ENCODE results near the gene VTI1A. TPM values are rescaled to one million over a fixed set of nuclear protein-coding genes. Genes with fewer than 3 reads are reported as not detected.

Gene VTI1A
- total RNA-seq, 2 donors from 2014 or later = 71.6 to 139 TPM

DNA sequence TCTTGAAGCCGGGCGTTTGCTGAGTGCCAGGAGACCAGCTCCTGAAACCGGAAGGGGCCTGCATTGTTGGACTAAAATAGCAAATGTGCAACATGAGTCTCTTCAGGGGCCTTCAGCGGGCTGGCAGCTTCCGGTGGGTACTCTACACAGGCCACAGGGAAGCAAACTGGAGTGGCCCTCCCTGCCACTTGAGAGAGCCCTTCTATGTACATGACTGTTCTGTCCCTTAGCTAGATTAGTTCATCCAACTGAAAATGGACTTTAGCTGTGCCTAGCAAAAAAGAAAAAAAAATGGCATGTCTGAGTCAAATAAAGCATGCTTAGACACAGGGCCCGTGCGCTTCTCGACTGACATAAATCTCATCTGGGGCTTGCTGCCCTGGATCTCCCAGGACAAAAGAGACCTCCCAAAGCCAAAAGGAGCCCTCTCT, 387.8 kb downstream of the VTI1A start:
- ATAC-seq (ENCODE audit: insufficient number of reproducible peaks, low FRiP score, low read depth) = no peak

DNA sequence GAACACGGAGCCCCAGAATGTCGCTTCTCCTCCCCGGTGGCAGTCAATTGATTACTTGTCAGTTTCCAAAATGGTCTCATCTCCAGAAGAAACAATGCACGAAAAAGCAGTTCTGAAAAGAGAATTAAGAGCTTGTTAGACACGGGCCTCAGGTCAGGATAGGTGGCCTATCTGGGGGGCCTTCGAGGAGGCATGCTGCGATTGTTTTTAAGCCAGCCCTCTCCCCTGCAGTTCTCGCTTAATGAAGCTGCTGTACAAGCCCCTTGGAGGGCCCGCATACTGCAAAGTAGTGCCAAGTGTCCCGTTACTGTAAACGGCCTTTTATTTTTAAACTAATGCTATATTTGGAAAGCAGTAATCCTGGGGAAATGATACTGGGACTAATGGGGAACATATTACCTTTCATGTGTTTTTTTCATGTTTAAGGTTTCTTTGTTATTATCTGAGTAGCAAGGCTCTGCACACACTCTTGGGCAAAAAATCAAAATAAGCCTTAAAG, 388.3 kb downstream of the VTI1A start:
- TF ChIP-seq, protein P1, sequence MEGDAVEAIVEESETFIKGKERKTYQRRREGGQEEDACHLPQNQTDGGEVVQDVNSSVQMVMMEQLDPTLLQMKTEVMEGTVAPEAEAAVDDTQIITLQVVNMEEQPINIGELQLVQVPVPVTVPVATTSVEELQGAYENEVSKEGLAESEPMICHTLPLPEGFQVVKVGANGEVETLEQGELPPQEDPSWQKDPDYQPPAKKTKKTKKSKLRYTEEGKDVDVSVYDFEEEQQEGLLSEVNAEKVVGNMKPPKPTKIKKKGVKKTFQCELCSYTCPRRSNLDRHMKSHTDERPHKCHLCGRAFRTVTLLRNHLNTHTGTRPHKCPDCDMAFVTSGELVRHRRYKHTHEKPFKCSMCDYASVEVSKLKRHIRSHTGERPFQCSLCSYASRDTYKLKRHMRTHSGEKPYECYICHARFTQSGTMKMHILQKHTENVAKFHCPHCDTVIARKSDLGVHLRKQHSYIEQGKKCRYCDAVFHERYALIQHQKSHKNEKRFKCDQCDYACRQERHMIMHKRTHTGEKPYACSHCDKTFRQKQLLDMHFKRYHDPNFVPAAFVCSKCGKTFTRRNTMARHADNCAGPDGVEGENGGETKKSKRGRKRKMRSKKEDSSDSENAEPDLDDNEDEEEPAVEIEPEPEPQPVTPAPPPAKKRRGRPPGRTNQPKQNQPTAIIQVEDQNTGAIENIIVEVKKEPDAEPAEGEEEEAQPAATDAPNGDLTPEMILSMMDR (IDR thresholded peaks at IDR 0.05) = no peak
- Histone ChIP-seq H3K9me3 (no peaks in the 10 kb centered on the region), H3K4me1 (ENCODE audit: control insufficient read depth in 1 of 2, low read depth in 2 of 2) (peaks cover 8 to 22% of the 10 kb centered on the region in 2 donors), H3K4me3 (no peak overlapping the region), H3K27me3 (replicated peaks; ENCODE audit: insufficient read depth) (no peaks in the 10 kb centered on the region), H3K27ac (no peak overlapping the region), H3K36me3 (no peaks in the 10 kb centered on the region)
- no peak for DNase-seq (ENCODE audit: low spot score)
- ATAC-seq (ENCODE audit: insufficient number of reproducible peaks, low FRiP score, low read depth) = no peak

More for the DNA sequence above, 387.8 kb downstream of the VTI1A start:
- H3K36me3 ChIP-seq = no peaks in the 10 kb centered on the region
- TF ChIP-seq, protein P1 (IDR thresholded peaks at IDR 0.05) = no peak
- no peak overlapping the region for H3K4me3 ChIP-seq
- no peak for DNase-seq (ENCODE audit: low spot score)
- no peaks in the 10 kb centered on the region for H3K9me3 ChIP-seq
- H3K27ac ChIP-seq = no peak overlapping the region
- H3K4me1 ChIP-seq (ENCODE audit: control insufficient read depth in 1 of 2, low read depth in 2 of 2) = peaks cover 8 to 22% of the 10 kb centered on the region in 2 donors
- H3K27me3 ChIP-seq (replicated peaks; ENCODE audit: insufficient read depth) = no peaks in the 10 kb centered on the region

DNA sequence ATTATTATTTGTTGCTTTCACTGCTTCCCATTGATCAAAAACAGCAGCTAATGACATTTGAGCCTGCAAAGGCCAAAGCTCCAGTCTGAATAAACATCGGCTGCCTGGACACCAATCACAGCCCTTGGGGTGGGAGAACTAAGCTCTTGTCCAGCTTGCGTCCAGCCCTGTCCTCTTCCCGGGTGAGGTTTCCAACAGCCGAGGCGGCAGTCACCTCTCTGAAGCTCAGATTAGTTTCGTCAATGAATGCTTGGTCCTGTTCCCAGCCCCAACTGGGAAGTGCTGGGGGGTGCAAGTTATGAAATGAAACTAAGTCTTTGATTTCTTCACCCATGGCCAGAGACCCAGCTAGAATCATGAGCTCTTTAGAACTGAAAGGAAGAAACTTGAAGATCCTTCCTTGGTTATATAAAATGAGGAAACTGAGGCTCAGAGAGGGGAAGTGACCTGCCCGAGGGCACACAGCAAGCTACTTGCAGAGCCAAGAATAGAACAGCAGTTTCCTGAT, 389.0 kb downstream of the VTI1A start:
- H3K36me3 ChIP-seq = no peaks in the 10 kb centered on the region
- no peak overlapping the region for H3K4me3 ChIP-seq
- DNase-seq (ENCODE audit: low spot score) = no peak
- no peaks in the 10 kb centered on the region for H3K9me3 ChIP-seq
- TF ChIP-seq, protein P1 (IDR thresholded peaks at IDR 0.05) = no peak
- H3K27ac ChIP-seq = no peak overlapping the region
- H3K27me3 ChIP-seq (replicated peaks; ENCODE audit: insufficient read depth) = no peaks in the 10 kb centered on the region
- ATAC-seq (ENCODE audit: insufficient number of reproducible peaks, low FRiP score, low read depth) = no peak
- H3K4me1 ChIP-seq (ENCODE audit: control insufficient read depth in 1 of 2, low read depth in 2 of 2) = peaks cover 8 to 22% of the 10 kb centered on the region in 2 donors

DNA sequence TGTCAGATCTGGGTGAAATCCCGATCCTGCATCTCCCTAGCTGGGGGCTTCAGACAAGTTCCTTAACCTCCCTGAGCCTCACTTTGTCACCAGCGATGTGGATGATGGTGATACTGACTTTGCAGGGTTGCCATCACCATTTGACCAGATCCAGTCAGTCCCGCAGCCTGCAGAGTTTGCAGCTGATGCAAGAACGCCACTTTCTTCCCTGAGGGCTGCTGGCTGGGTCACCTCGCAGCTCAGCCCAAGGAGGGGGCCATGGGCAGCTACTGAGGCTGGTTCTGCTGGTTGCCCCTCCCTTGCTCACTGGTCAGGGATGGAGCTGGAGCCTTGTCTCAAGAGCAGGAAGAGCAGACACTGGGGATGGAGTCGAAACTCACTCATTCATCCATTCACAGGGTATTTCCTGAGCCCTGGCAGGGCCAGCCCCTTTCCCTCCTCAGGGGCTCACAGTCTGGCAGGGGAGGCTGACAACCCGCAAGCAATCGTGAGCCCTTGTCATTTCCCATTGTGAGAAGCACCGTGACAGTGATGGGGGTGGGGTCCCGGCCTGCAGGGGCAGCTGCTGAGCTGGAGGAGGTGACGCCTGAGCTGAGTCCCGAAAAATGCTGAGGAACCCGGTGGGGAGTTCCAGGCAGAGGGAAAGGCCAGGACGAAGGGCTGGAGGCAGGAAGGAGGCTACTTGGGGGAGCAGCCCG, 391.9 kb downstream of the VTI1A start:
- H3K36me3 ChIP-seq = no peaks in the 10 kb centered on the region
- DNase-seq (ENCODE audit: low spot score) = no peak
- TF ChIP-seq, protein P1 (IDR thresholded peaks at IDR 0.05) = no peak

DNA sequence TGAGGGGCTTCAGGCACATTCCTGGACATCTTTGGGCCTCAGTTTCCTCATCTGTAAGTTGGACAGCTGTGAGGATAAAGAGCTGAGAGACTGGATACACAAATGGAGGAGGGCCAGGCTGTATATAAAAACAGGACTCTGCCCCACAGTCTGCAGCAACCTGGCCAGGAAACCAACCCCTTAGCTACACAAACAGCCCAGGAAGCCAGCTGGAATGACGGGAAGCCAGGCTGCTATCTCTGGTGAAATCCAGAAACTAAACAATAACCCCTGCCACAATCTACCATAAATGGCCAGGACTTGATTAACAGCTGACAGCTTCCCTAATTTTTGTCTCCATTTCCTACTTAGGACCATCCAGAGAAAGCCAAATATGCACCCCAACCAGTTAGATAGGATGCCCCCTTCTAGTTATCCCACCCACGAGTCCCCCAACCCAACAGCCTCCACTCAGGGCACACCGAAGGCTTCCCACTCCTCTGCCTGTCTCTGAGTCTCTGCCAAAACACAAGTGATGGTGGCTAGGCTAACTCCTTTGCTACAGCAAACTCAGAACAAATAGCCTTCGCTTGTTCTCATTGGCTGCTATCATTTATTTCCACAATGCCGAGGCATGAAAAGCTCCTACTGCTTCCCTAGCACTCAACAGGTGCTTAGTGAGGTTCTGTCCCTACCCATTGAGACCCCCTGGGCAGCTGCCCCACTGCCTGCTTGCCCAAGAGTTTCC, 393.1 kb downstream of the VTI1A start:
- no peak for ATAC-seq (ENCODE audit: insufficient number of reproducible peaks, low FRiP score, low read depth)

More for the DNA sequence above, 391.9 kb downstream of the VTI1A start:
- Histone ChIP-seq H3K4me1 (ENCODE audit: control insufficient read depth in 1 of 2, low read depth in 2 of 2) (peaks cover 8 to 17% of the 10 kb centered on the region in 2 donors), H3K4me3 (no peak overlapping the region), H3K27me3 (replicated peaks; ENCODE audit: insufficient read depth) (no peaks in the 10 kb centered on the region), H3K27ac (no peak overlapping the region), H3K9me3 (no peaks in the 10 kb centered on the region)
- ATAC-seq (ENCODE audit: insufficient number of reproducible peaks, low FRiP score, low read depth) = no peak

More for the DNA sequence above, 393.1 kb downstream of the VTI1A start:
- H3K36me3 ChIP-seq = no peaks in the 10 kb centered on the region
- H3K27me3 ChIP-seq (replicated peaks; ENCODE audit: insufficient read depth) = no peaks in the 10 kb centered on the region
- DNase-seq (ENCODE audit: low spot score) = no peak
- H3K9me3 ChIP-seq = no peaks in the 10 kb centered on the region
- TF ChIP-seq, protein P1 (IDR thresholded peaks at IDR 0.05) = no peak
- H3K4me3 ChIP-seq = no peak overlapping the region
- H3K27ac ChIP-seq = no peak overlapping the region
- peaks cover 3 to 6% of the 10 kb centered on the region in 2 donors for H3K4me1 ChIP-seq (ENCODE audit: control insufficient read depth in 1 of 2, low read depth in 2 of 2)

Measured in thoracic aorta (tissue), 2 donors.